GOT3 (cell line): ENCODE results near the gene SREBF2.
"Not testable (repeated sequence)": the region's sequence is repeated elsewhere in the genome, so short reads cannot be mapped to it uniquely, and the experiment has no call there.

Source experiments
- DNase-seq: peaks from one replicate; lab custom pipeline; 2025; ENCODE audit warnings: mixed read lengths; lab: John Stamatoyannopoulos, UW

SREBF2 gene

DNA sequence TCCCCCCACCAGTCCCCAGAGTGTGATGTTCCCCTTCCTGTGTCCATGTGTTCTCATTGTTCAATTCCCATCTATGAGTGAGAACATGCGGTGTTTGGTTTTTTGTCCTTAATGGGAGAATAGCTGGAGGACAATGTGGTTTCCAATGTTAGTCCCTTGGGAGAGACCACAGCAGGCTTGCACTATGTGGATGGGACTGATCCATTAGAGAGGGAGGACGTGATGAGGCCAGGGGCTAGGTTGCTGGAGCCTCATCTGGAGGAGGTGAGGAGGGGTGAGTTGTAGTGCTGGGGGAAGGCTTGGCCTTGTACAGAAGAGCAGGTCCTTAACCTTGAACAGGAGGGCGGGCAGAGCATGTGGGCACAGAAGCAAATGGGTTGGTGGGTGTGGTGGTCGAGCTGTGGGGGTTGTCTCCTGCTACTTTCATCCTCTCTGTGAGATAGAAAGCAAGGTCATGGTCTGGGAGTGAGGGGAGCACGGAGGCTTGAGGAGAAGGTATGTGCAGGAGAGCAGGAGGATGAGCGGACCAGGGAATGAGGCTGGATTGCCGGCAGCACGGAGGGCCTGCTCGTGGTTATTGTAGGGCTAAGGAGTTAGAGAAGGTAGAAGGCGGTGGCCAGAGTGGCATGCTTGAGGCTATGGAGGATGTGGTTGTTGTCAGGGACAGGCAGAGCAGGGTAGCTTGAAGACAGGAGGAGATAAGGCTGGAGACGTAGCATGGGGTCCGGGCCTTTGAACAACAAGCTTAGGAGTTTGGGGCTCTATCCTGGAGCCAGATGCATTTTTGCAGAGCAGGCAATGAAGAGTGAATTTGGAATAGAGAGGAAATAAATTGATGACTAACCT lies 11.2 kb upstream of the SREBF2 start:
- DNase-seq: no peak

DNA sequence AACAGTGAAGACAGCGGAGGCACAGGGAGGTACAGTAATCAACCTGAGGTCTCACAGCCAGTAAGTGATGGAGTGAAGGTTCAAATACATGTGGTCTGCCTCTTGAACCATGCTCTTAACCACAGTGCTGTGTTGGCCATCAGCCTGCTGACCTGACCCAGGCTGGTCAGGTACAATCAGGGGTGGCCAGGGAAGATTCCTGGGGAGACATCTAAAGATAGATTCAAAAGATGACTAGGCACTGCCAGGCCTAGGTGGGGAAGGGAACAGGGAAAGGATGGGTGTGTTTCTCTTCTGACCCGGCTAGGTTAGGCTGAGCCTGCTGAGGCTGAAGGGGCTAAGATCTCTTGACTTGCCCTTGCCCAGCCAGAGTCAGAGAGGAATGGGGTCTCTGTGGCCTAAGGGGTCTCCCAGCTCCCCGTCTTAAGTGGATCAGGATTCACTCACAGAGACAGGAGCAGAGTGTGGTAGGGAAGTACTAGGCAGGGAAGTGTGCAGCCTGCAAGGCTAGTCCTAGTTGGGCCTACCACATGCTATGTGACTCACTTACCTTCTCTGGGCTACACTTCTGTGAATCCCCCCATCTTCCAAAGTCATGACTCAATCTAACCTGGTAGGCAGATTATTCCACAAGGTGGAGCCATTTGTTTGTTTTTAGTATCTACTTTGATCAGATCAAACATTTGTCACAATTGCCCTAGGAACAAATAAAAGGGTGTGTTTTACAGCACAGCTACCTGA lies 10.4 kb upstream of the SREBF2 start:
- DNase-seq: no peak

- no peak for DNase-seq
Measured at GRCh38 chr22:41823797-41824196, 9.1 kb upstream of the SREBF2 start.

DNA sequence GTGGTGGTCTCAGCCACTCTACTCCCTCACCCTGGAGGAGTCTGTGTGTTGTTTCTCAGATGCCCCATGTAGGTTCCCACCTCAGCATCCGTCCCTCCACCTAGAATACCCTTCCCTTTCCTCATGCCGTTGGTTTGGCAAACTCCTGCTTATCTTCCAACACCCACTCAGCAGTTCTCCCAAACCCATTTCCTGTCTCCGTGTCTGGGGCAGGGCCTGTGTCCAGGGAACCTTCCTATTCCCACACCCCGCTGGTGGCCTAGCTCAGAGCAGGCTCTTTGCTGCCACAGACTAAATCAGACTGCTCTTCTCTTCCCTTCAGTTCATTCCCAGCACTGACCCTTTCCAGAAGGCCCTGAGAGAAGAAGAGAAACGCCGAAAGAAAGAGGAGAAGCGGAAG lies 7.5 kb upstream of the SREBF2 start:
- DNase-seq: no peak

DNA sequence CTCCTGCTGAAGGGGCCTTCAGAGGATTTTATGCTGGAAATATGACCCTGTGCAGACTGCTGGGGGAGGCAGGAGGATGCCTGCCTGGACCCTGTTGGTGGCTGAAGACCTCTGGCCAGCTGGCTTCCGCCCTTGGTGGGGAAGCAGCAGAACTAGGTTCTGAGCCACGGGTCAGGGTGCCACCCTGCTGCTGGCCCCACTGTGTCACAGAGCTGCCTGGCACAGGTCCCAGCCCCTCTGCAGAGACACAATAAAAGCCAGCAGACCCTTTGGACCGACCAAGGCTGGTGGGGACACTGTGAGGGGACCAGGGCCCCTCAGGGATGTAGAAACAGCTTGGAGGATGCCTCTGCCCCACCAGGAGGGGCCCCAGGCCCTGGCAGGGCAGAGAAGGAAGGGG lies 6.9 kb upstream of the SREBF2 start:
- DNase-seq: no peak

DNA sequence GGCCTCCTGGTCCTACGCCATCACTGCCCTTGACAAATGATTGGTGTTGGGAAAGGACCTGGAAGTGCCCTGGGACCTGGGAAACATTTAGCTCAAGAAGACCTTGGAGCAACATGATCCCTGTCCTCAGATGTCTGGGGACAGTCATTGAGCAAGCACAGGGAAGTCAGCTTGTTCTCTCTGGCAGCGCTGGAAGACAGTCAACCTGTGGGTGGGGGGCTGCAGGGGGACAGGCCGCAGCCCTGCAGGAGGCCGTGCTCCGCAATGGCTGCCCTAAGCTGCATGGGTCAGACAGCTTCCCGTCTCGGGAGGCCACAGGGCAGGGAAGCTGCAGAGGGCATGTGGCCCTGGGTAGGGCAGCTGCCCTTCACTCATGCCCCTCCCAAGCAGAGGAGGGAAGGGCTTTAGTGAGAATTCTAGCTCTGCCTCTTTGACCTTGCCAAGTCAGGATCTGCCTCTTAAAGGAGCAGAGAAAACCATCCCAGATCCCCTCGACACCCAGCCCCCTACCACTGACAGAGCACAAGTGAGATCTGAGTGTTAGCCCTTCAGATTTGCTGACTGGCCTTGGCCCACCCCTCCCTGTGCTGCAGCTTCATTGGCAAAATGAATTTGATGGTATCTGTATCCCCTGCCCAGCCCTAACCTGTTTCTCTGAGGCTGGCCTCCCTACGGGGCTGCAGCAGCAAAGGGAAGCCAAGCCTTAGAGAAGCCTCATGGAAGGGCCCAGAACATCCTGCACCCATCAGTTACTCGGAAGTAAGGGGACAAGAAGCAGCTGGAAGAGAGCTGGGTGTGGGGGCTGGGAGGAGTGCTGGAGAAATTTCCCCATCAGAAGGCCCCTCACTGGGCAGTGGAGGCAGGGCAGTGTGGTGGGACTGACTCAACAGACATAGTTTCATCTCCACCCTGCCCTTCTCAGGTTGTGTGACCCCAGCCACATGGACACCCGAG lies 6.2 kb upstream of the SREBF2 start:
- no peak for DNase-seq

DNA sequence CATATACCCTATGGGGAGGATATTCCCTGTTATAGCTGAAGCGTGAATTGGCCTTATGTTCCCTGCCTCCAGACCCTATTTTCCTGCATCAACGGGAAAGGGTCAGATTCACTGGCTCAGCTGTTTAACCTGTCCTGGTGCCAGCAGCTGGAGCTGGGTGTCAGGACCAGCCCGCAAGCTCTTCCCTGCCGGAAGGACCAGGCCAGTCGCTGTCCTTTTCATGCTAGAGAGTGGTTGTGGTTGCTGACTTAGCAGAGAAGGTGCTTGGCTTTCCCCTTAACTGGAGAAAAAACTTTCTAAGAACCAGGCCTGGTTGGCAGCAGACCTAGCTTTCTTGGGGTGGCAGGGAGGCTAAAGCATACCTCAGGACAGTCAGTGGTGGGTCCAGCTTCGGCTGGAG lies 5.2 kb upstream of the SREBF2 start:
- no peak for DNase-seq

GRCh38 chr22:41828516-41828915 lies 4.4 kb upstream of the SREBF2 start:
- no peak for DNase-seq

DNA sequence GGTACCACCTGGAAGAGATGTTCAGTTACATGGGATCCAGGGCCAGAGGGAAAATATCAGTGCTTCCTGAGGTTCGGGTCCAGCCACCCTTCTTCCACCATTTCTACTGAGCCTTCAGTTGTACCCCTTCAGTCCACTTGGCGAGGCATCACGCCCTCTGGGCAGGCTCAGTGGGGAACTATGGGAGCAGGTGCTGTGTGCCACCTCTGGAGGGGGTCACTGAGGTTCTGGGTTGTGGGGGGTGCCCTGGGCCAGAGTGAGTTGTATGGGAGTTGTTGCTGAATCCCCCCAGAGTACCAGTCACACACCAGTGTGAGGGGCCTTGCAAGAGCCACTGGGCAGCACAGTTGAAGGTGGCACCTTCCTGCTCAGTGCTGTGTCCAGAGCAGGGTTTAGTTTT lies 2.7 kb upstream of the SREBF2 start:
- no peak for DNase-seq

- no peak for DNase-seq
Measured at GRCh38 chr22:41831383-41831782, 1.5 kb upstream of the SREBF2 start.

DNA sequence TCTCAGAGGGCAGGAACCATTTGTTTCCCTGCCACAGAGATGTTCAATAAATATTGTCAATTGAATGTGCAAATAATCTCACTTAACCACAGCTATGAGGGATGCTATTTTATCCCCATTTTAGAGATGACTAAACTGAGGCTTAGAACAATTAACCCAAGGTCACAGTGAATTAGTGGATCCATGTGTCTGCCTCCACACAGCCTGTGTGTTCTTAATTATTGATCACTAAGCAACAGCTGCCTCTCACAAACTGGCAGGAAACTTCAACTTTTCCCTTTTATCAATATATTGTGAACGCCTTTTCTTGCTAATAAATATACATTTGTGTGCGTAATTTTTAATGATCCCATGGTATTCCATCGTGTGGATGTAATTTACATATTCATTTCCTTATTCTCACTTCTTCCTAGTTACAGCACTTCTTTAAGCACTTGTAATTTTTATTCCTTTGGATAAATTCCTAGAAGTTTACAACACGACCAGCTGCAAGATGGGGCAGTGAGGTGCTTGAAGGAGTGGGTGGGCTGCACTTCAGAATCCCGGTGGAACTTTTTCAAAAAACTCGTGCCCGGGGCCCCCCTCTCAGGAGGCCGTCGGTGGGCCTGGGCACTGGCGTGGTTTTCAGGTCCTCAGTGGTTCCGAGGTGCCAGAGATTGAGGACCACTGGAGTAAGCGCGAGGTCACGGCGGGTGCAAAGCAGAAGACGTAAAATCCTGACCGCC lies 915 bp upstream of the SREBF2 start:
- no peak for DNase-seq

DNA sequence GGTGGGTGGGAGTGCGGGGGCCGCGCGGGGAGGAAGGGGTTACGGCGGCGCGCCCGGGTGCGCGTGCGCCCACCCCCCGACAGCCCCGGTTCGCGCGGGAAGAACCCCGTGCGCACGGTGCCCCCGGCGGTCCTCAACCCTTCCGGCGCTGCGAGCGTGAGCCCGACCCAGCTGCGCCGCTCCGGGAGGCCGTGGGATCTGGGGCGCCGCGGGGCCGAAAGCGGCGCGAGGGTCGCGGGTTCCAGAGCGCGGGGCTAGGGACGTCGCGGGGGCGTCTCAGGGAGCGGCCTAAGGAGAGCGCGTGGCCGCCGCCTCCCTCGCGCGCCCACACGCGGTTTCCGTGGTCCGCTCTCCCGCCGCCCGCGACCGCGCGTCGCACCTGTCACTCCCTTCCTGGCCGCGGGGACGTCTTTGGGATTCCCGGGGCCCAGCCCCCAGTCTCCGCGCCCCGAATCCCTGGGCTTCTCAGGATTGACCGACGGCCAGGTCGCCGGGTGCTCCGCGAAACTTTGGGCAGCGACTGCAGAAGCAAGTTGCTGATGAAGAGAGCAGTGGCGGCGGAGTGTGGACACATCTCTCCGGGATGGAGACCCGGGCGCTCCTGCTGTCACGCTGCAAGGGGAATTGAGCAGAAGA lies 582 bp downstream of the SREBF2 start:
- no peak for DNase-seq

DNA sequence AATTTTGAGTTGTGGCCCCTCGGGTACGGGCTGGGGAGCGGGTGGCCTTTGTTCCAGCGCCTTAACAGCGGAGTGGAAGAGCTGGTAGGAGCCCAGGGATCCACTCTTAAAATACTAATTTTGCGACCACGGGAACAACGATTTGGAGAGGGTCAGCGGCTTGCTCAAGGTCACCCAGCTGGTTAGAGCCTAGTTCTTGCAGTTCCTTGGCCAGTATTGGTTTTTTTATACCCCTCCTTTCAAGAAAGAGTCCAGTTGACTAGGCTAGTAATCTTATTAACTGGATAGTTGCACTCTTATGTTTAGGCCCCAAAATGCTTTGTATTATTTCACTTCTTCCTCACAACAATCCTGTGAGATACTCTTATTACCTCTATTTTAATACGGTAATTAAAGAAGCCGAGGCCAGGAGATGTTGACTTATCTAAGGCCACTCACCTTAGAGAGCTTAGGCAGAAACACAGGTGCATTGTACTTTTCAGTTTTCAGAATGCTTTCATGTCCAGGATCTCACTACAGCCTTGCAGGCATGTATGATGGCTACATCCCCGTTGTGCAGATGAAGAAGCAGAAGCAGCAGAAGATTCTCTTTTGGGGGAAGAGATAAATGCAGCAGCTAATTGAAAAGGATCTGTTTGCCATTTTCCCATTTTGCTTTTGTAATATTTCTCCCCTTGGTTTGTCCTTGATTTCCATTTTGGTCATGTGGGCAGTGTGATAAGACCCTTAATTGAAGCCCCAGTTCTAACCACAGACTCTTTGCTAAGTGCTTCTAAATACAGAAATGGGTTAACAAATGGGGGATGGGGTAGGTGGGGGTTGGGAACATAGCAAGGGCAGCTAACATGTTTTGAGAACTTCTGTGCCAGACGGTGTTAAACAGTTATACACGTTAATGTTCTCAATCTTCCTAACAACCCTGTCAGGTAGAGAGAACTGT lies 1.4 kb downstream of the SREBF2 start:
- DNase-seq: no peak

GRCh38 chr22:41835462-41835861 lies 2.6 kb downstream of the SREBF2 start:
- DNase-seq: not testable (repeated sequence)

GRCh38 chr22:41836551-41836950 lies 3.6 kb downstream of the SREBF2 start:
- DNase-seq: no peak

- DNase-seq: no peak
Measured at GRCh38 chr22:41838842-41839618, 6.1 kb downstream of the SREBF2 start.

DNA sequence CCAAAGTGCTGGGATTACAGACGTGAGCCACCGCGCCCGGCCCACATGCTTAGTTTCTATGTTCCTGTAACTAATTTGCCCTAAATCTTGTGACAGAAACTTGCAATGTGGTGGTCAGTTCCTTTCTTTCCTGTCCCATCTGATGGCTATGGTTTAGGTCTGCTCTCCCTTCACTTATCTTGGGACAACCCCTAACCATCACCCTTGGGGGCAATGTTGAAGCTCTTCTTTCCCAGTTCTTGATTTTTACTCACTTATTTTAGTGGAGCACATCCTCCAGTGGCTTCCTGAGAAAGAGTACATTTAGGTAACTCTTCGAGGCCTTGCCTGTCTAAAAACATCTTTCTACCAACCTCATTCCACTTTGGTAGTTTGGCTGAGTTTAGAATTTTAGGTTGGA lies 7.3 kb downstream of the SREBF2 start:
- DNase-seq: no peak

DNA sequence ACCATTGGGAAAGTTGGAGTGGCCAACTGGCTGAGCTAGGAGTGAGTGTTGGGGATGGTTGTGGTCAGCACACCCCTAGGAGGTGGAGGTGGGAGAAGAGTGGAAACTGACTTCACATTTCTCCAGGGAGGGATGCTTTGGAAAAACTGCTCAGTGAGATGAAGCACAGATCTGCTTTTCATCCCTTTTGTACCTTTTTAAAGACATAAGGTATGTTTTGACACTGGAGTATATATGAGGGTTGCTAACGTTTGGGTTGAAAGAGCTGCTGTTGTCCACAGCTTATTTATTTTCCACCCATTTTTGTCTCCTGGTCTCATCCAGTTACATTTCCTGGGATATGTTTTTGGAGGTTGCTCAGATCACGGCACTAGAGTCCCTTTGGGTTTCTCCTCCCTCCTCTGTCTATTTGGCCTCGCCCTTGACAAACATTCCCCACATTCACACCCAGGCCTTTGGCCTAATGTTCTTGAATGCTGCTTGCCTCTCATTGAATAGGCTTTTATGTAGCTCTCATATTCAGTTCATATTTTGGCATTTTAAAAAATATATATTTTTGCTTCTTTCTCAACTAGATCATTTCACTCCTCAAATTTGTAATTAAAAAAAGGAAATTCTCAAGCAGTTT lies 8.3 kb downstream of the SREBF2 start:
- DNase-seq: no peak
